Measurements from ENCODE around the gene KIFBP. TPM values are rescaled to one million over a fixed set of nuclear protein-coding genes. Genes with fewer than 3 reads are reported as not detected.

The KIFBP gene
- total RNA-seq, 4 donors from 2014 or later, result 7.4 to 49.2 (median 30.4) TPM

DNA sequence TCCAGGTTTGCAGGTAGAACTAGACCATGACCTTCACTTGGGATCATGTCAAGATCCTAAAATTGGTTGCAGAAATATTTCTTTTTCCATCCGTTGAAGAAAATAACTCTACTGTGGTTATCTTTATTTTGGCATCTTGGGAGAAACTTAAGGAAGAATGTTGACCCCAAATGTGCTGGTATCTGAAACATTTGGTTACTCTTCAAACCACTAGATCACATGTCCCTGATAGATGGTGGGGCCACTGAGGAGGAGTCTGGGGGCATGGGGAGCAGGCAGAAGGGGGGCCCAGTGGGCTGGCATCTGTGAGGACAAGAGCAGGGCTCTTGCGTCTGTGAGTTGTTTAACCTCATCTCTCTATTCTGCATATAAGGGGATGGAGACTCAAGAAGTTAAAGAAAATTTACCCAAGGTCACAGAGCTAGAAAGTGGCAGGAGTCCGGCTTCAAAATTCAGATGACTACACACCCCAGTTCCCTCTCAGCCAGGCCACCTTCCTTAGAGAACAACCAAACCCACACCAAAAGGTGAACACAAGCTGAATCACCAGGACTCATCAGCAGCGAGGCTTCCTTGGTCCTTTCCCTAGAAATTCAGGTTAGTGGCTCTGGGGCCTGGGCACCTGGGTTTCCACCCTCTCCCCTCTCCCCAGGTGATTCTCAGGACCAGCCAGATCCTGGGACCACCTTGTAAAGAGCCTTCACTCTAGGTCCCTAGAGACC, 58.7 kb downstream of the KIFBP start:
- TF ChIP-seq, protein P1, sequence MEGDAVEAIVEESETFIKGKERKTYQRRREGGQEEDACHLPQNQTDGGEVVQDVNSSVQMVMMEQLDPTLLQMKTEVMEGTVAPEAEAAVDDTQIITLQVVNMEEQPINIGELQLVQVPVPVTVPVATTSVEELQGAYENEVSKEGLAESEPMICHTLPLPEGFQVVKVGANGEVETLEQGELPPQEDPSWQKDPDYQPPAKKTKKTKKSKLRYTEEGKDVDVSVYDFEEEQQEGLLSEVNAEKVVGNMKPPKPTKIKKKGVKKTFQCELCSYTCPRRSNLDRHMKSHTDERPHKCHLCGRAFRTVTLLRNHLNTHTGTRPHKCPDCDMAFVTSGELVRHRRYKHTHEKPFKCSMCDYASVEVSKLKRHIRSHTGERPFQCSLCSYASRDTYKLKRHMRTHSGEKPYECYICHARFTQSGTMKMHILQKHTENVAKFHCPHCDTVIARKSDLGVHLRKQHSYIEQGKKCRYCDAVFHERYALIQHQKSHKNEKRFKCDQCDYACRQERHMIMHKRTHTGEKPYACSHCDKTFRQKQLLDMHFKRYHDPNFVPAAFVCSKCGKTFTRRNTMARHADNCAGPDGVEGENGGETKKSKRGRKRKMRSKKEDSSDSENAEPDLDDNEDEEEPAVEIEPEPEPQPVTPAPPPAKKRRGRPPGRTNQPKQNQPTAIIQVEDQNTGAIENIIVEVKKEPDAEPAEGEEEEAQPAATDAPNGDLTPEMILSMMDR (IDR thresholded peaks at IDR 0.05), result no peak
- TF ChIP-seq POLR2A (IDR thresholded peaks at IDR 0.05), result no peak
- Histone ChIP-seq H3K9me3 (no peaks in the 10 kb centered on the region), H3K27ac (no peak overlapping the region)

DNA sequence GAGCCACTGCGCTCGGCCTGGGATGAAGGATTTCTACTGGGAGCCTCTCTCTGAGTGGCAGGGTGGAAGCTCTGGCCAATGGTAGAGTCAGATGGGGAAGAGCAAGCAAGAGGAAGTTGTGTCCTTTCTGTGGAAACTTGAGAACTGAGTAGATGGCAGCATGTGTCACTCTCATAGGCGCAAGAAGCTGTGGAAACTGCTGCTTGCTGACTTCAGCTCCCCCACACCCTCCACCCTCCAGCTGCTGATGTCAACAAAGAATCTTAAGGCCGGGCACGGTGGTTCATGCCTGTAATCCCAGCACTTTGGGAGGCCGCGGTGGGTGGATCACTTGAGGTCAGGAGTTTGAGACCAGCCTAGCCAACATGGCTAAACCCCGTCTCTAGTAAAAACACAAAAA, 59.5 kb downstream of the KIFBP start:
- no peak for DNase-seq
- H3K27me3 ChIP-seq, result no peaks in the 10 kb centered on the region
- TF ChIP-seq, protein P1 (IDR thresholded peaks at IDR 0.05), result no peak
- no peak for TF ChIP-seq POLR2A (IDR thresholded peaks at IDR 0.05)
- H3K9me3 ChIP-seq, result no peaks in the 10 kb centered on the region
- no peaks in the 10 kb centered on the region for H3K4me1 ChIP-seq
- H3K36me3 ChIP-seq, result no peaks in the 10 kb centered on the region
- H3K27ac ChIP-seq, result no peak overlapping the region
- intact Hi-C loops (cut with DNase I; ENCODE audit: low total_unique reads), result no loop called here
- no peak overlapping the region for H3K4me3 ChIP-seq

More for the DNA sequence above, 58.7 kb downstream of the KIFBP start:
- Histone ChIP-seq H3K36me3 (no peaks in the 10 kb centered on the region), H3K4me3 (no peak overlapping the region), H3K27me3 (no peaks in the 10 kb centered on the region), H3K4me1 (no peaks in the 10 kb centered on the region)
- intact Hi-C loops (cut with DNase I; ENCODE audit: low total_unique reads), result no loop called here
- DNase-seq, result no peak

DNA sequence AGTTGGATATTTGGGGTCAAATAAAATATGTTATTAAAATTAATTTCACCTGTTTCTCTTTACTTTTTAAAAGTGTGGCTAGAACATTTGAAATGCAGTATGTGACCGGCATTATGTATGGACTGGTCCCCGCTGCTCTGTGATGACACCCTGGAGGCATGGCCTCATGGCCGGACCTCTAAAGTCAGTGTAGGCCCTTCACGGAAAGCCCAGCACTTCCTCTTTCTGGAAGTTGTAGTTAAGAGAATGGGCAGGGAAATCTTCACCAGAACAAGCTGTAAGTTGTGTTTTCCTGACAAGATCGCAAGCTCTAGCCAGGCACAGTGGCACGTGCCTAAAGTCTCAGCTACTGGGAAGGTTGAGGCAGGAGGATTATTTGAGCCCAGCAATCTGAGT, 61.0 kb downstream of the KIFBP start:
- no peak overlapping the region for H3K27ac ChIP-seq
- no peak overlapping the region for H3K4me3 ChIP-seq
- DNase-seq, result no peak
- no peaks in the 10 kb centered on the region for H3K27me3 ChIP-seq
- no peaks in the 10 kb centered on the region for H3K36me3 ChIP-seq
- TF ChIP-seq, protein P1 (IDR thresholded peaks at IDR 0.05), result no peak
- no peak for TF ChIP-seq POLR2A (IDR thresholded peaks at IDR 0.05)
- no peaks in the 10 kb centered on the region for H3K9me3 ChIP-seq
- intact Hi-C loops (cut with DNase I; ENCODE audit: low total_unique reads), result no loop called here
- no peaks in the 10 kb centered on the region for H3K4me1 ChIP-seq

DNA sequence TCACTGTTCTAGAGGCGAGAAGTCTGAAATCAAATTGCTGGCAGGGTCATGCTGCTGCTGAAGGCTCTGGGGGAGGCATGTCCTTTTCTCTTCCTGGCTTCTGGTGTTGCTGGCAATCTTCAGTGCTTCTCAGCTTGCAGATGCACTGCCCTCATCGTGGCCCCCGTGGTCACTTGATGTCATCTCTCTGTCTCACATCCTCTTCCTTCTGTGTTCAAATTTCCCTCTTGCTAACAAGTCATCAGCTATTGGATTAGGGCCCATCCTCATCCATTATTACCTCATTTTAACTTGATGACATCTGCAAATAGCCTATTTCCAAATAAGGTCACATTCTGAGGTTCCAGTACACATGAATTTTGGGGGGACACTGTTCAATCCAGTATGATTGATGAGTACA, 62.7 kb downstream of the KIFBP start:
- no peak for TF ChIP-seq POLR2A (IDR thresholded peaks at IDR 0.05)
- TF ChIP-seq, protein P1 (IDR thresholded peaks at IDR 0.05), result no peak
- no peak overlapping the region for H3K4me3 ChIP-seq
- DNase-seq, result no peak
- intact Hi-C loops (cut with DNase I; ENCODE audit: low total_unique reads), result no loop called here
- H3K36me3 ChIP-seq, result no peaks in the 10 kb centered on the region
- H3K27ac ChIP-seq, result no peak overlapping the region
- H3K9me3 ChIP-seq, result no peaks in the 10 kb centered on the region
- no peaks in the 10 kb centered on the region for H3K27me3 ChIP-seq
- no peaks in the 10 kb centered on the region for H3K4me1 ChIP-seq

DNA sequence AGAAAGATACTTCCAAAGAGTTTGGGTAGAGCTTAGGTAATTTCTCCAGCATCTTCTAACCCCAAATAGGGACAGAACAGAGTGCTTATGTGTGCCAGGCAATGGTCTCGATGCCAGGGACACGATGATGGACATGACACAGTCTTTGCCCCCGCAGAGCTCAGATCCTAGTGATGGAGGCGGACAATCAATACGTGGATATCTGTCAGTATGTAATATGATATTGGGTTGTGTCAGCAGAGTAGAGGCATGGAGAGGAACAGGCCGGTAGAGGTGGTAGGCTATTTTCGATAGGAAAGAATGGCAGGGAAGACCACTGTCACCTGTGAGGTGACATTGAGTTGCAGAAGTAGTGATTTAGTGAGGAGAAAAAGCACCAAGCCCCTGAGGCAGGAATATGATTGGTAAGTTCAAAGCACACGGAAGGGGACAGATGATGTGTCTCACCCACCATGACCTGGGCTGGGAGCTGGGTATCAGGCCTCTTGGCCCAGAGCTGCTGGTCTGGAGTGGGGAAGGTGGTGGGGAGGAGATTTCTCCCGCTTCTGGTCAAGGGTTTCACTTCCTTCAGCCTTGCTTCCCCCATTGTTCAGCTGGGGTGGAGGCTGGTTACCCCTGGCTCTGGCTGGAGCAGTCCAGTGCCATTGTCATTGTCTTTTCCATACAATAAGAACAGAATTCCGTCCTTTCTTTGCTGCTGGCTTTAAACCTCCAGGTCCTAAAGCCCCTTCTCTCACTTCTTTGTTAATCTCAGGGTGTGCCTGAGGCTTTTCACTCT, 63.3 kb downstream of the KIFBP start:
- intact Hi-C loops (cut with DNase I; ENCODE audit: low total_unique reads), result no loop called here
- Histone ChIP-seq H3K27me3 (no peaks in the 10 kb centered on the region), H3K4me3 (no peak overlapping the region), H3K27ac (no peak overlapping the region), H3K36me3 (no peaks in the 10 kb centered on the region), H3K4me1 (no peaks in the 10 kb centered on the region), H3K9me3 (no peaks in the 10 kb centered on the region)
- TF ChIP-seq, protein P1 (IDR thresholded peaks at IDR 0.05), result no peak
- TF ChIP-seq POLR2A (IDR thresholded peaks at IDR 0.05), result no peak
- DNase-seq, result no peak

Measured in uterus (tissue), 4 donors.